SK-N-SH treated with all-trans-retinoic acid at 6 μM for 48 hours (cell line): Measurements from ENCODE around the gene HDDC3.
"Not testable (repeated sequence)": the region's sequence is repeated elsewhere in the genome, so short reads cannot be mapped to it uniquely, and the experiment has no call there.

Source experiments
- ATAC-seq: fragments of 200-7000 bp; cut with Tn5 transposase; 3 replicates; pipeline ENCODE4 v1.9.1; 2020; ENCODE audit warnings: mild to moderate bottlenecking, moderate library complexity
- BACH2 ChIP-seq: fragments of 250-450 bp; sonication (Bioruptor Pico); IDR thresholded peaks from 2 replicates; pipeline ENCODE4 v1.9.0; 2021; ENCODE audit warnings: mild to moderate bottlenecking, borderline replicate concordance
- CREB5 ChIP-seq: fragments of 250-450 bp; sonication (Bioruptor Pico); IDR thresholded peaks from 2 replicates; pipeline ENCODE4 v1.5.1; 2020; ENCODE audit warnings: low read depth, mild to moderate bottlenecking, moderate library complexity
- CSDC2 ChIP-seq: fragments of 250-450 bp; sonication (Bioruptor Pico); IDR thresholded peaks from 2 replicates; pipeline ENCODE4 v1.5.0; 2020; ENCODE audit warnings: mild to moderate bottlenecking, moderate library complexity
- GLIS3 ChIP-seq: fragments of 250-450 bp; sonication (Bioruptor Pico); IDR thresholded peaks from 2 replicates; pipeline ENCODE4 v1.5.0; 2020; ENCODE audit warnings: mild to moderate bottlenecking, moderate library complexity
- ISL1 ChIP-seq: fragments of 250-450 bp; sonication (Bioruptor Pico); IDR thresholded peaks from 2 replicates; pipeline ENCODE4 v2.1.2; 2022; ENCODE audit warnings: mild to moderate bottlenecking, moderate library complexity
- OSR1 ChIP-seq: fragments of 250-450 bp; sonication (Bioruptor Pico); IDR thresholded peaks from 2 replicates; pipeline ENCODE4 v1.8.0; 2022; ENCODE audit warnings: moderate library complexity, mild to moderate bottlenecking, inconsistent platforms
- PATZ1 ChIP-seq: fragments of 250-450 bp; sonication (Bioruptor Pico); IDR thresholded peaks from 2 replicates; pipeline ENCODE4 v1.8.0; 2020; ENCODE audit warnings: mild to moderate bottlenecking, moderate library complexity, borderline replicate concordance
- POU6F1 ChIP-seq: fragments of 250-450 bp; sonication (Bioruptor Pico); IDR thresholded peaks from 2 replicates; pipeline ENCODE4 v1.8.0; 2021; ENCODE audit warnings: low read depth, mild to moderate bottlenecking, moderate library complexity, borderline replicate concordance
- PPARA ChIP-seq: fragments of 250-450 bp; sonication (Bioruptor Pico); IDR thresholded peaks from 2 replicates; pipeline ENCODE4 v1.5.0; 2020; ENCODE audit warnings: mild to moderate bottlenecking, borderline replicate concordance
- RARB ChIP-seq: fragments of 250-450 bp; sonication (Bioruptor Pico); IDR thresholded peaks from 2 replicates; pipeline ENCODE4 v1.8.0; 2021; ENCODE audit warnings: mild to moderate bottlenecking, moderate library complexity
- SNAI2 ChIP-seq: fragments of 250-450 bp; sonication (Bioruptor Pico); IDR thresholded peaks from 2 replicates; pipeline ENCODE4 v1.5.0; 2020; ENCODE audit warnings: mild to moderate bottlenecking, moderate library complexity
- TCF4 ChIP-seq: fragments of 250-450 bp; sonication (Bioruptor Pico); IDR thresholded peaks from 2 replicates; pipeline ENCODE4 v1.8.0; 2021; ENCODE audit warnings: mild to moderate bottlenecking, moderate library complexity, borderline replicate concordance
- TOX ChIP-seq: fragments of 250-450 bp; sonication (Bioruptor Pico); IDR thresholded peaks from 2 replicates; pipeline ENCODE4 v1.8.0; 2021; ENCODE audit warnings: mild to moderate bottlenecking, moderate library complexity, borderline replicate concordance
- ZC3H10 ChIP-seq: fragments of 250-450 bp; sonication (Bioruptor Pico); IDR thresholded peaks from 2 replicates; pipeline ENCODE4 v1.5.1; 2021; ENCODE audit warnings: mild to moderate bottlenecking, moderate library complexity
- ZFP3 ChIP-seq: fragments of 250-450 bp; sonication (Bioruptor Pico); IDR thresholded peaks from 2 replicates; pipeline ENCODE4 v1.5.0; 2020; ENCODE audit warnings: mild to moderate bottlenecking, moderate library complexity
- ZFP30 ChIP-seq: fragments of 450-650 bp; formaldehyde crosslinking; IDR thresholded peaks from 2 replicates; pipeline ENCODE4 v1.5.0; 2022; ENCODE audit warnings: mild to moderate bottlenecking, moderate library complexity
- ZNF565 ChIP-seq: fragments of 450-650 bp; formaldehyde crosslinking; conservative IDR thresholded peaks from 2 replicates; pipeline ENCODE4 v1.5.0; 2020; ENCODE audit warnings: low read depth, mild to moderate bottlenecking, moderate library complexity
- ZNF70 ChIP-seq: fragments of 450-650 bp; formaldehyde crosslinking; IDR thresholded peaks from 2 replicates; pipeline ENCODE4 v1.5.0; 2020; ENCODE audit warnings: mild to moderate bottlenecking, moderate library complexity
- ZNF8 ChIP-seq: fragments of 450-650 bp; formaldehyde crosslinking; IDR thresholded peaks from 2 replicates; pipeline ENCODE4 v1.5.0; 2020; ENCODE audit warnings: mild to moderate bottlenecking, moderate library complexity
- TF ChIP-seq, protein P1 (sequence below): fragments of 250-450 bp; sonication (Bioruptor Pico); IDR thresholded peaks from 2 replicates; pipeline ENCODE4 v1.5.0; 2020; ENCODE audit warnings: mild to moderate bottlenecking, moderate library complexity

Gene HDDC3

GRCh38 chr15:90929246-90930019 lies 2.9 kb downstream of the HDDC3 start:
- ATAC-seq, result no peak

GRCh38 chr15:90928106-90928505 lies 4.2 kb downstream of the HDDC3 start:
- ATAC-seq, result not testable (repeated sequence)

More at GRCh38 chr15:90929246-90930019, 2.9 kb downstream of the HDDC3 start:
- TF ChIP-seq ZFP3, result no peak
- no peak for TF ChIP-seq ZFP30 (CRISPR knock-in tag)
- no peak for TF ChIP-seq POU6F1 (CRISPR knock-in tag)
- TF ChIP-seq PATZ1 (CRISPR knock-in tag), result no peak
- no peak for TF ChIP-seq CREB5 (CRISPR knock-in tag)
- no peak for TF ChIP-seq GLIS3
- TF ChIP-seq PPARA (CRISPR knock-in tag), result no peak
- no peak for TF ChIP-seq ZNF8
- no peak for TF ChIP-seq ZNF70 (CRISPR knock-in tag)
- no peak for TF ChIP-seq ISL1
- no peak for TF ChIP-seq CSDC2 (CRISPR knock-in tag)
- no peak for TF ChIP-seq TCF4

GRCh38 chr15:90926766-90927165 lies 5.6 kb downstream of the HDDC3 start:
- not testable (repeated sequence) for ATAC-seq

DNA sequence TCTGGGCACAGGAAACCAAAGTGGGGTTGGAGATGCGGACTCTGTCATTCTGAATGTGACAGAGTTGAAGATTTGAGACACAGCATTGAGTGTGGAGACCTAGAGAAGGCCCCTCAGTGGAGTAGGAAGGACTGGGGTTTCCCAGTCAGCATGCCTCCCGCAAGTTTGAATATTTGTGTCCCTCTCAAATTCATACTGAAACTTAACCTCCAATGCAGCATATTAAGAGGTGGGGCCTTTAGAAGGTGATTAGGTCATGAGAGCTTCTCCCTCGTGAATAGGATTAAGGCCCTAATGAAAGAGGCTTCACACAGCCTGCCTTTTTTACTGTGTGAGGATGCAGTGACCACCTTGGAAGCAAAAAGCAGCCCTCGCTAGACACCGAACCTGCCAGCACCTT lies 8.0 kb downstream of the HDDC3 start:
- no peak for ATAC-seq
- no peak for TF ChIP-seq TCF4
- TF ChIP-seq ZNF565 (CRISPR knock-in tag), result no peak
- TF ChIP-seq GLIS3, result no peak
- TF ChIP-seq CREB5 (CRISPR knock-in tag), result no peak
- no peak for TF ChIP-seq OSR1 (CRISPR knock-in tag)
- TF ChIP-seq SNAI2 (CRISPR knock-in tag), result no peak
- no peak for TF ChIP-seq CSDC2 (CRISPR knock-in tag)
- no peak for TF ChIP-seq POU6F1 (CRISPR knock-in tag)
- TF ChIP-seq ZFP30 (CRISPR knock-in tag), result no peak
- no peak for TF ChIP-seq ZNF8
- TF ChIP-seq, protein P1, sequence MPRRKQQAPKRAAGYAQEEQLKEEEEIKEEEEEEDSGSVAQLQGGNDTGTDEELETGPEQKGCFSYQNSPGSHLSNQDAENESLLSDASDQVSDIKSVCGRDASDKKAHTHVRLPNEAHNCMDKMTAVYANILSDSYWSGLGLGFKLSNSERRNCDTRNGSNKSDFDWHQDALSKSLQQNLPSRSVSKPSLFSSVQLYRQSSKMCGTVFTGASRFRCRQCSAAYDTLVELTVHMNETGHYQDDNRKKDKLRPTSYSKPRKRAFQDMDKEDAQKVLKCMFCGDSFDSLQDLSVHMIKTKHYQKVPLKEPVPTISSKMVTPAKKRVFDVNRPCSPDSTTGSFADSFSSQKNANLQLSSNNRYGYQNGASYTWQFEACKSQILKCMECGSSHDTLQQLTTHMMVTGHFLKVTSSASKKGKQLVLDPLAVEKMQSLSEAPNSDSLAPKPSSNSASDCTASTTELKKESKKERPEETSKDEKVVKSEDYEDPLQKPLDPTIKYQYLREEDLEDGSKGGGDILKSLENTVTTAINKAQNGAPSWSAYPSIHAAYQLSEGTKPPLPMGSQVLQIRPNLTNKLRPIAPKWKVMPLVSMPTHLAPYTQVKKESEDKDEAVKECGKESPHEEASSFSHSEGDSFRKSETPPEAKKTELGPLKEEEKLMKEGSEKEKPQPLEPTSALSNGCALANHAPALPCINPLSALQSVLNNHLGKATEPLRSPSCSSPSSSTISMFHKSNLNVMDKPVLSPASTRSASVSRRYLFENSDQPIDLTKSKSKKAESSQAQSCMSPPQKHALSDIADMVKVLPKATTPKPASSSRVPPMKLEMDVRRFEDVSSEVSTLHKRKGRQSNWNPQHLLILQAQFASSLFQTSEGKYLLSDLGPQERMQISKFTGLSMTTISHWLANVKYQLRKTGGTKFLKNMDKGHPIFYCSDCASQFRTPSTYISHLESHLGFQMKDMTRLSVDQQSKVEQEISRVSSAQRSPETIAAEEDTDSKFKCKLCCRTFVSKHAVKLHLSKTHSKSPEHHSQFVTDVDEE (CRISPR knock-in tag), result no peak
- no peak for TF ChIP-seq RARB (CRISPR knock-in tag)
- TF ChIP-seq TOX (CRISPR knock-in tag), result no peak
- TF ChIP-seq BACH2 (CRISPR knock-in tag), result no peak
- TF ChIP-seq ZC3H10, result no peak
- TF ChIP-seq PATZ1 (CRISPR knock-in tag), result no peak
- TF ChIP-seq ZNF70 (CRISPR knock-in tag), result no peak
- TF ChIP-seq ISL1, result no peak
- TF ChIP-seq, all 23 proteins: peak for 0

DNA sequence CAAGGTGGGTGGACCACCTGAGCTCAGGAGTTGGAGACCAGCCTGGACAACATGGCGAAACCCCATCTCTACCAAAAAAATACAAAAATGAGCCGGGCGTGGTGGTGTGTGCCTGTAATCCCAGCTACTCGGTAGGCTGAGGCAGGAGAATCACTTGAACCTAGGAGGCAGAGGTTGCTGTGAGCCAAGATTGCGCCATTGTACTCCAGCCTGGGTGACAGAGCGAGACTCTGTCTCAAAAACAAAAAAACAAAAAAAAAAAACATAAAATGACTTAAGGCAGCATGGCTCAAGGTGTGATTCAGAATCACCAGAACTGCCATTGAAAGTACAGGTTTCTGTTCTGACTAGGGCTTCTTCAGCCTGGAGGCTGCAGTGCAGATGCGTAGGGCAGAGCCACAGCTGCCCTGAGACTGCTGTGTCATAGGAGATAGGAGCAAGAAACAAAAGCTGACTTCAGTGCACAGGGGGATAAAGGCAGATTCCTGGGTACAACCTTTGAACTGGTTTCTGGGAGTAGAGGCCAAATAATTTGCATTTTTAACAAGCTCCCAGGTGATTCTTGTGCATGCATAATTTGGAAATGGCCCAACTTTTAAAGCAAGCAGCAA lies 9.5 kb downstream of the HDDC3 start:
- ATAC-seq, result not testable (repeated sequence)
